GM18909 (cell line): ENCODE measurements around the gene BTBD10.

Source experiments
- ATAC-seq: cut with Tn5 transposase; IDR thresholded peaks from one replicate; pipeline ENCODE4 v1.9.1; 2021; ENCODE audit warnings: mild to moderate bottlenecking; ENCODE audit not compliant: unreplicated experiment, poor library complexity

BTBD10 gene

GRCh38 chr11:13462901-13463778 lies at the start of gene BTBD10:
BTBD10 (minus strand) TSS chr11:13463222; CDS start chr11:13445124, 18,098 bp downstream.
- peak; percentile 98 for ATAC-seq

DNA sequence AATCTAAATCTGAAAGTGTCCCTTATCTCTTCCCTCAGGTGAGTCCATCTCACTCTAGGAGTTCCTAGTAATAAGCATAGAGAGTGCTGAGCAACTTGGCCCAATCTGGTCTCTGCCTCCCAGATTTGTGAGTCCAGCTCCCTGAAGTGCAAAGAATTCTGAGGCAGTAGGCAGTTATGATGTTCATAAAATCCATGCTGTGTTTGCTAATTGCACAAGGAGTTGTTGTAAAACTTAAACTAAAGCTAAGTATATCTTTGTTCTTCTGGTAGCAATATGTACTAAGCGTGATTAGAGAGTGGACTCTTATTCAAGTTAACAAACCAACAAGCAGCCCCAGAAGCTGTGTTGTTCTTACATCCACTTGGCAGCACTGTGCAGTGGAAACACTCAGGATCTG lies 40.4 kb upstream of the BTBD10 start:
- ATAC-seq = no peak

DNA sequence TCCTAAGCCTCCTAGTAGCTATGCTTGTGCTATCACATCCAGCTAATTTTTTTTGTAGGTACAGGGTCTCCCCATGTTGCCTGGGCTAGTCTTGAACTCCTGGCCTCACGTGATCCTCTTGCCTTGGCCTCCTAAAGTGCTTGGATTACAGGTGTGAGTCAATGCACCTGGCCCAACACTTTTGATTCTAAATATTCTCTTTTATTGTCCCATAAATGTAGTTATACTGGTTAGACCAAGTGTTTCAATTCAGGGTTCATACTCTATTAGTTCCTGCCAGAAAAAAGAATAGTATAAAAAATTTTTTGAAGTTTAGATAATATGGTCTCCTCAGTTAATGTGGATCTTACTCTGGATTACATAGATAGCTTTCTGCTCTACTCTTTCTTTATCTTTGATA lies 39.5 kb upstream of the BTBD10 start:
- ATAC-seq = no peak

DNA sequence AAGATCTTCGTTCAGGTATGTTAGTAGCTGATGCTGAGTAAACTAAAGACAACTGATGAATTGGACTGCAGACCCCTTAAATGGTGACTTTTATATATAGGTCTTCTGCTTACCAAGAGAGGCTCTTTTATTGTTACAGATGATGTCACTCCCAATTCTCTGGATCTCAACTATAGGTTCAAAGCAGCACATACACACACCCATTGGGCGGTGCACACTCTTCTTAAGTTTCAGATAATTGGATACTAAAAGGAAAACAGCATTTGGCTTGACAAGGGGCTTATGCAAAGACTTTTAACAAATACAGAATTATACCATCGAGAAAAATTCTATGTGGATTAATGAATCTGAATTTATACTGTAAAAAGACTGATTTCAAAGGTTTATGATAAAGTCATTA lies 32.9 kb upstream of the BTBD10 start, which contains the start of gene PTH:
PTH (minus strand) TSS at position 69 of the 400 bp plus-strand sequence. CDS start 3,142 bp downstream, outside the sequence.
- no peak for ATAC-seq

GRCh38 chr11:13494051-13494450 lies 31.0 kb upstream of the BTBD10 start:
- no peak for ATAC-seq

- ATAC-seq = peak; percentile 75
These were observed 24.6 kb upstream of the BTBD10 start for GRCh38 chr11:13487661-13488030.

DNA sequence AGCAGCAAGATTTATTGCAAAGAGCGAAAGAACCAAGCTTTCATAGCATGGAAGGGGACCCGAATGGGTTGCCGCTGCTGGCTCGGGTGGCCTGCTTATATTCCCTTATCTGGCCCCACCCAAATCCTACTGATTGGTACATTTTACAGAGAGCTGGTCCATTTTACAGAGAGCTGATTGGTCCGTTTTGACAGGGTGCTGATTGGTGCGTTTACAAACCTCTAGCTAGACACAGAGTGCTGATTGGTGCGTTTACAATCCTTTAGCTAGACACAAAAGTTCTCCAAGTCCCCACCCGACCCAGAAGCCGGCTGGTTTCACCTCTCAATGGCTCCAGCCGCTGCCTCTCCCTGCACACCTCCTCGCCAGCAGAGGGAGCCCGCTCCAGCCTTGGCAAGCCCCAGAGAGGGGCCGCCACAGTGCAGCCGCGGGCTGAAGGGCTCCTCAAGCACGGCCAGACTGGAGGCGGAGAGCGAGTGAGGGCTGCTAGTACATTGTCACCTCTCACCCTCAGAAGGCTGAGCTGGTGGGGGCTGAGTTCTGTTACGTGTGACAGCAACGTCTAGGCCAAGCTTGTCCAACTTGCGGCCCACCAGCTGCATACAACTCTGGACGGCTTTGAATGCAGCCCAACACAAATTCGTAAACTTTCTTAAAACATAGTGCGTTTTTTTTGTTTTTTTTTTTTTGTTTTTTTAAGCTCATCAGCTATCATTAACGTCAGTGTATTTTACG lies 24.1 kb upstream of the BTBD10 start:
- ATAC-seq = peak; percentile 95

- no peak for ATAC-seq
These were observed 17.2 kb upstream of the BTBD10 start for GRCh38 chr11:13480198-13480597.

DNA sequence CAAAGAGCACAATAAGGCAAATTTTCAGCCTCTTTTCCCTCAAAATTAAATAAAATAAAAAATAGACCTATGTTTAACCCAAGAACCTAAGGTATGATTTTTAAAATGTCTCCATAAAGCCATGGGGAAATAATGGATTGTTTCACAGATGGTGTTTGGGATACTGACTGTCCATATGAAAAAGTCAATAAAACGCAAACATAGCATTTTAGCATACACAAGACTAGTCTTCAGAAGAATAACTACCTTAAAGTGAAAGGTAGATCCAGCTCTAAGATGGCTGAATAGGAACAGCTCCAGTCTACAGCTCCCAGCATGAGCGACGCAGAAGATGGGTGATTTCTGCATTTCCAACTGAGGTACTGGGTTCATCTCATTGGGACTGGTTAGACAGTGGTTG lies 16.7 kb upstream of the BTBD10 start:
- ATAC-seq = no peak

DNA sequence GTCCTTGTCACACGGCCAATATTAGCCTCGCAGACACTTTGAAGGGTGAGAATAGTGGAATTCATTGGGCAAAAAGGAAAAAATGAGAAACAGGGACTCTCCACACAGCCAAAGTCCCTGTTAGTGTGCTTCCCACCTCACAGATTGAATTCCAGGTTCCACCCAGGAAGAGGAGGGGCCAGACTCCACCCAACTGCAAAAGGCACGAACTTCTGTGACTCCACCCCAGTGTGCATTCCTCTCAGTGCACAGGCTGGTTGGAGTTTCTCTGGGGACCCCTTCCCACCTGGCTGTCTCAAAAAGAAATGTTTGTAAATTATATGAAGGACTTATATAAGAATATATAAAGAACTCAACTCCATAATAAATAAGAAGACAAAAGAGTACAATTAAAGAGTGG lies 12.1 kb upstream of the BTBD10 start:
- ATAC-seq = no peak

GRCh38 chr11:13473013-13473722 lies 10.1 kb upstream of the BTBD10 start:
- ATAC-seq = no peak

- no peak for ATAC-seq
These were observed 5.7 kb upstream of the BTBD10 start for GRCh38 chr11:13468750-13469149.

- ATAC-seq = no peak
These were observed 2.9 kb upstream of the BTBD10 start for GRCh38 chr11:13465909-13466371.

- no peak for ATAC-seq
These were observed 813 bp upstream of the BTBD10 start for GRCh38 chr11:13463779-13464290.

DNA sequence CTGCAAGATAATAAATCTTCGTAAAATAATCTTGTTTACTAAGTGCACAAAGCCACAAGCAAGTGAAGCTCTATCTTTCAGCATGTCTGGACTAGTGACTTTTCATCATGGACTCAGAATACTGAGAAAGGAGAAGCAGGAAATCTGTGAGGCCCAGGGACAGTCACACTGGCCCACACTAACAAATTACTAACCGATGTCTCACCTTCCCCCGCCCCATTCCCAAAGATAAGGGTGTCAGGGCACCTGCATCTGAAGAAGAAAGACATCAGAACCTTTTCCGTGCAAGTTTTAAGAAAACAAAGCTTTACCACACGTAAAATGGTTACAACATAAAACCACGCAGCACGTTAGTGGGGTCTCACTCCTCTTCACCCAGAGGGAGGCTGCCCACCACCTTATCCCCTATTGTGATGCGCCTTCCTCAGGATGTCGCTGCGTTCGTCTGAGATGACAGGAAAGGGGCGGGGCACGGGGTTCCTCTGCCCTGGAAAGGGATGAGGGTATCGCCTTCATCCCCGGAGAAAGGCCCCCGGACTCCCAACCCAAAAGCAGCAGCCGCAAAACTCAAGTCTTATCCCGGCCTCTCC lies 616 bp downstream of the BTBD10 start:
- peak; percentile 39 for ATAC-seq

DNA sequence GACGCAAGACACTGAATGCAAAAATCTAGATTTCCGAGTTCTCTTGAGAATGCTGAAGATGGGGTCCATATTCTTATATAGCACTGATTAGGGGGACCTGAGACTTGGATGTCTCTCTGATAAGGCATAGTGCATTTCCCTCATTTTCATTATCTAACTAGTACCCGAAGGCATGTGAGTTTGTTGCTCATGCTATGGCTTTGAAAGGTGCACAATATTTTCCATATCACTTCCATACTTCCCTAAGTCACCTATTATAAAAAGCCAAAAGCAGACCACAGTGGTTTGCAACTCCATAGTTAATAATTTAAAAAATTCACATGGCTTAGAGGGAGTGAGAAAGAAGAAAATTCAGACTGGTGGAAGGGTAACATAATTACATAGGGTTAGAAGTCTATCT lies 1.7 kb downstream of the BTBD10 start:
- ATAC-seq = no peak

DNA sequence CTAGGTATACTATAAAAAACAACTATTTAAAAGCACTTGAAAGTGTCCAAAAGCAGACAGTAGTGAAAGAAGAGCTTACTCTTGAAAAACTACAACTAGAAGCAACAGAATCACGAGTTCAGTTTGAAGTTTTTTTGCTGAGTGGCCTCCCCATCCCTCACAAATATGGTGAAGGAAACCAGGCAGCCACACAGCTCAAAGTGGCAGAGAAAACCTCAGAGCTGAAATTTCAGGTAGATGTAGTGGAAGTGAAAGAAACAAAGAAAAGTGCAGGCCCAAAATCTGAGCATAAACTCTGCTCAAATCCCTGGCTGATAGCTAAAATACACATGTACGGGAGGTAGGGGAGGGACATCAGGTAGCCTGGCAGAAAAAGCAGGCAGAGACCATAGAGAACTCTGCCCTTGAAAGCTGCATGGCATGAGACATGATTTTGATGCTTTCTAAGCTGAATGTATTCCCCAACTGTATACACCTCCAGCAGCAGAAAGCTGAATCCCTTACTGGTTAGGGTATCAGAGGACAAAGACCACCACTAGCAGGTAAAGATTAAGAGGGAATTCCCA lies 12.1 kb downstream of the BTBD10 start:
- no peak for ATAC-seq

DNA sequence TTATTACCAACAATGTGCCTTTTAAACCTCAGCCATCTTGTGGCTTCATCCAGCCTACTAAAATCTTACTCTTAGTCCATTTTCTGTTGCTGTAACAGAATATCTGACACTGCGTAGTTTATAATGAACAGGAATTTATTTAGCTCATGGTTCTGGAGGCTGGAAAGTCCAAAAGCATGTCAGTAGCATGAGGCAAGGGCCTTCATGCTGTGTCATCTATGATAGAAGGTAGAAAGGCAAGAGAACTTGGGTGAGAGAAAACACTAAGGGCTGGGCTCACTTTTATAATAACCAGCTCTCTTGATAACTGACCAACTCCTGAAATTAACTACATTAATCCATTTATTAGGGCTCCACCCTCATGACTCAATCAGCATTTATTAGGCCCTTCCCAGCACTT lies 13.5 kb downstream of the BTBD10 start:
- no peak for ATAC-seq

GRCh38 chr11:13448876-13449275 lies 14.1 kb downstream of the BTBD10 start:
- ATAC-seq = no peak

DNA sequence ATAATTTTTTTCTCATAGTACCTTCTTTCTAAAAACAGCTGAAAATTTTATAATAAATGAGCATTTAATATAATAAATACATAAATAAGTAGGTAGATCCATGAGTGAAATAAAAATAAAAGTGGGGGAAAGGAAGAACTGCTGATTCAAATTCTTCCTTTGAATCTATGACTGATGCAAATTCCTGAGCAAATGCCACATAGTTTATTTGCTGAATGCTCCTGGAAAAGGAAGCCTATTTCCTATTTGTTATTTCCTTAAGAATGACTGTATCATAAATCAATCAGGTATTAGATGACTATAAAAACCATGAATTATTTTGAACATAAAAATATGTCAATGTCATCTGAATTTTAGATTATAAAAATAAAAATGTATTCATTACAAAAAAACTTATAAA lies 16.6 kb downstream of the BTBD10 start:
- ATAC-seq = no peak
